NCI-H1436 (cell line): ENCODE results near the gene MMD2.

Experiments
- DNase-seq: peaks from one replicate; lab custom pipeline; 2025; lab: John Stamatoyannopoulos, UW

Gene MMD2

GRCh38 chr7:4959306-4959705 is 319 bp upstream of the MMD2 start:
- no peak for DNase-seq

GRCh38 chr7:4957847-4958476 is 1.0 kb downstream of the MMD2 start:
- no peak for DNase-seq

- DNase-seq: no peak
These were observed 6.9 kb downstream of the MMD2 start for GRCh38 chr7:4951903-4952636.

- DNase-seq: no peak
These were observed 7.7 kb downstream of the MMD2 start for GRCh38 chr7:4951304-4951703.

GRCh38 chr7:4948402-4948801 is 10.6 kb downstream of the MMD2 start:
- no peak for DNase-seq

- DNase-seq: no peak
These were observed 13.0 kb downstream of the MMD2 start for GRCh38 chr7:4945949-4946348.

GRCh38 chr7:4944939-4945338 is 14.0 kb downstream of the MMD2 start:
- no peak for DNase-seq

- DNase-seq: no peak
These were observed 15.7 kb downstream of the MMD2 start for GRCh38 chr7:4943297-4943696.

GRCh38 chr7:4939971-4940728 is 18.8 kb downstream of the MMD2 start:
- DNase-seq: no peak

- no peak for DNase-seq
These were observed 21.6 kb downstream of the MMD2 start for GRCh38 chr7:4937411-4937810.

GRCh38 chr7:4934419-4935025 is 24.5 kb downstream of the MMD2 start:
- no peak for DNase-seq

GRCh38 chr7:4931943-4932342 is 27.0 kb downstream of the MMD2 start:
- peak; percentile 70 for DNase-seq

GRCh38 chr7:4929005-4929404 is 30.0 kb downstream of the MMD2 start:
- DNase-seq: no peak

GRCh38 chr7:4928445-4928844 is 30.5 kb downstream of the MMD2 start:
- DNase-seq: no peak

GRCh38 chr7:4919969-4920766 is 38.8 kb downstream of the MMD2 start:
- no peak for DNase-seq

- DNase-seq: no peak
These were observed 42.9 kb downstream of the MMD2 start for GRCh38 chr7:4916113-4916512.

GRCh38 chr7:4911111-4911828 is 47.7 kb downstream of the MMD2 start:
- DNase-seq: no peak

GRCh38 chr7:4906682-4907081 is 52.3 kb downstream of the MMD2 start:
- no peak for DNase-seq

GRCh38 chr7:4905171-4905570 is 53.8 kb downstream of the MMD2 start:
- DNase-seq: no peak

GRCh38 chr7:4904346-4904745 is 54.6 kb downstream of the MMD2 start:
- DNase-seq: no peak

GRCh38 chr7:4895766-4896165 is 63.2 kb downstream of the MMD2 start:
- no peak for DNase-seq
